HG03432 (cell line): ENCODE measurements around the gene PRICKLE2.

Source experiments
- ATAC-seq: cut with Tn5 transposase; IDR thresholded peaks from one replicate; pipeline ENCODE4 v1.9.1; 2021; ENCODE audit warnings: mild to moderate bottlenecking, moderate library complexity; ENCODE audit not compliant: unreplicated experiment

PRICKLE2 gene

DNA sequence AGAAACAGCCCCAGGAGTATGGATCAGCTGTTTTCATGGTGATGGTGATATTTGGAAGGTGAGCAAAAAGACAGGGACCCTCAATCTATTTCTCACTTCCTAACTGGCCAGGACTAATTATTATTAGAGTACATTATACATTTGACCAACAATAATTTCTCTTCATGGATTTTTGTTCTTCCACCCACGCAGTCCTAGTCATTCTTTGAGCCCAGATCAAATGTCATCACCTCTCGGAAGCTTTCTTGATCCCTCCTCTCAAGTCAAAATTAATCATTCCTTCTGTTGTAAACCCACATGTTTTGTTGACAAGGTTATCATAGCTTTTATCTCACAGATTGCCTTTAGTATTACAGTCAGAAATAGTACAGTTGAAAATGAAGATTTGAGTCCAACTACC lies 29.2 kb upstream of the PRICKLE2 start:
- no peak for ATAC-seq

GRCh38 chr3:64253689-64254088 lies 28.4 kb upstream of the PRICKLE2 start:
- no peak for ATAC-seq

DNA sequence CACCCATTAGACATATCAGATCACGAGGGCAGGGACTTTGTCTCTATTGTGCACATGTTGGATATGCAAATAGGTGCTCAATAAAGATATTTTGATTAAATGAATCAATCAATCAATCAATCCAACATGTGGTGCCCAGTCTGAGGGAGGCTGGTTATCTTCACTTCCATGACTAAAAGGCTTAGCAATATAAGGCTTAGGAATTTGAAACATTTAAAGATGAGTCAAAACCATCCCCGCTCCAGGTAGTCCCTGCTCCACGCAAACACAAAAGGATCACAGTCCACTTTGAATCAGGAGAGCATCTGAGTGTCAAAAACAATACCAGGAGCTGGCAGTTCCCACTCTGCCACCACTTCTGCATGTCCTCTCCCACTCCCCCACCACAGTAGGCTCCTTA lies 25.8 kb upstream of the PRICKLE2 start:
- ATAC-seq: no peak

- ATAC-seq: peak; percentile 73
Observed at GRCh38 chr3:64247991-64248646, 22.9 kb upstream of the PRICKLE2 start.

DNA sequence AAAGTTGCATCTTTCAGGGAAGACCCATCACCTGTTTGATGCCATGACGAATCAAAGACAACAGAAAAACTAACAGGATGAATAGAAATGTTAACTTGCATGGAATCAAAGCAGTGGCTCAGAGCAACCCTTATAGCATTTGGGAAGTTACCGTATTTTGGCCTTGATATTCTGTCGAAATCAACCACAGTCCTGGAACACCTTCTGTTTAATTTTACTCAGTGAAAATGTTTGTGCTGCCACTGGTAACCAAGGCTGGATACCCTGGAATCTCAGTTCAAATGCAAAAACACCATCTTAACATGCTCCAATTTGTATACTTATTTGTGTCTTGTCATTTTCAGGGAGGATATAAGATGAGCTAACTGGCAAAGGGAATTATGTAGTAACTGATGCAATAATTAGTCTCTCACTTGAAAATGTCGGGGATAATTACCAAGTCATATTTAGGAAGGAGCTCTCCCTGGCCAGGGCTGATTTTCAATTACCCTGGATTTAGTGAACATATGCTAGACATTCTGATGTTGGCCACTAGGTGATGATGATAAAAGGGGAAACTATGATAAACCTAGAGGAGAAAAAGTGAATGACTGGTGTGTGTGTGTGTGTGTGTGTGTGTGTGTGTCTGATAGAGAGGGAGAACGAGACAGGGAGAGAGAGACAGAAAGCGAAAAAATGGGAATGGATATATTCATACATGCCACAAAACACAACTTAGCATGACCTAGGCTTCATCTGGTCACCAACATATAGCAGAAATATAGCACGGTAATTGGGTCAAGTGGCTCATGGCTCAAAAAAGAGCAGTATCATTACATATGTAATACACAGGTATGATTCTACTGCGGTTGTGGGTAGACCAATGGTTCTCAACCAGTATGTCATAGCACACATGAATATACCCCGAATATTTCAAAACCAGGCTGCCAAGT lies 19.0 kb upstream of the PRICKLE2 start:
- peak; percentile 53 for ATAC-seq

DNA sequence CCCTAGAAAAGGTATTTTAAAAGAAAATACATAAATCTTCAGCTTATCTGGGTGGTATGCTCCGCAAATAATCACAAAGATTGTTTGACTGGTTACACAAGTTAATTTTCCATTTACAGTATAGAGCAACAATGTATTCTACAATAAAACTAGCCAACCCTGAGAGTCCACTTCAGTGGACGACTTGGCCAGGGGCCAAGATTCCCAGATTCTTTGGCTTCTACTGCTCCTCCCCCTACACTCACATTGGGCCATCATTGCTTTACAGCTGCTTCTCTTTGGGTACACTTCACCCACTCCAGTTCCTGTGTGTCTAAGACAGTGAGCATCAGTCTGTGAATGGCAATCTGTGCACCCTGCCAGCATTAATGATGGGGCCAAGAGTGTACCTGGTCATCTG lies 17.2 kb upstream of the PRICKLE2 start:
- ATAC-seq: no peak

DNA sequence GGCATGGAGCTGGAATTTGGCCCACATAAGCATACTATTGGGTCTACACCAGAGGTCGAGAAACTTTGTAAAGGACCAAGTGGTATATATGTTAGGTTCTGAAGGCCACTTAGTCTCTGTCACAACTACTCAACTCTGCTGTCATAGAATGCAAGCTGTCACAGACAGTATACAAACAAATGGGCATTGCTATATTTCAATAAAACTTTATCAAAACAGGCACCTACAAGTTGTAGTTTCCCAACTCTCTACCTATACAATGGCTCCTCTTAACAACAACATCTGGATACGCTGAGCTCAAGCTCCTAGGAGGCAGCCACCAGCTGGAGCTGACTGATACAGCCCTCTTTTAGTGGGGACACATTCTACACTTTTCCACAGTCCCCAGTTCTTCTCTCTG lies 15.7 kb upstream of the PRICKLE2 start:
- ATAC-seq: no peak

DNA sequence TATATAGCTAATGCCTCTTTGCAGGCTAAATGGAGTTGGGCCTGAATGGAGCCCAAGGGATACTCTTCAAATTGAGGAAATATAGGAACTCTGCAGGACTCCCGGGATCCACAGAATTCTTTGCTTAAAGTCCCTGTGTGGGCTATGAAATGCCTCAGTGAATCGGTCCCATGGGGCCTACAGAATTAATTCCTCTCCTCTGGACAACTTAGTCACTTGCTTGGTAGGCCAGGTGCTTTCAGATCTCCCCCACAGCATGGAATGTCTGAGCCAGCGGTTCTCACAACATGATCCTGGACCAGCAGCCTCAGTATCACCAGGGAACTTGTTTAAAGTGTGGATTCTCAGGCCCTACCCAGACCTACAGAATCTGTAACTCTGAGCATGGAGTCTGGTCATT lies 15.1 kb upstream of the PRICKLE2 start:
- ATAC-seq: no peak

DNA sequence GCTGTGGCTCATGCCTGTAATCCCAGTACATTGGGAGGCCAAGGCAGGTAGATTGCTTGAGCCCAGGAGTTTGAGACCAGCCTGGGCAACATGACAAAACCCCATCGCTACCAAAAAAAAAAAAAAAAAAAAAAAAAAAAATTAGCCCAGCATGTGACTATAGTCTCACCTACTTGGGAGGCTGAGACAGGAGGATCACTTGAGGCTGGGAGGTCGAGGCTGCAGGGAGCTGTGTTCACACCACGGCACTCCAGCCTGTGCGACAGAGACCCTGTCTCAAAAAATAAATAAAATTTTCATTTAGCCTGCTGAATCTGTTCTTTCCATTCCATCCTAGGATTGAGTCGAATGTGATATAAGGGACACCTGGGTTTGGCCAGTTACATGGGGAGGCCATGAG lies 14.6 kb upstream of the PRICKLE2 start:
- ATAC-seq: no peak

DNA sequence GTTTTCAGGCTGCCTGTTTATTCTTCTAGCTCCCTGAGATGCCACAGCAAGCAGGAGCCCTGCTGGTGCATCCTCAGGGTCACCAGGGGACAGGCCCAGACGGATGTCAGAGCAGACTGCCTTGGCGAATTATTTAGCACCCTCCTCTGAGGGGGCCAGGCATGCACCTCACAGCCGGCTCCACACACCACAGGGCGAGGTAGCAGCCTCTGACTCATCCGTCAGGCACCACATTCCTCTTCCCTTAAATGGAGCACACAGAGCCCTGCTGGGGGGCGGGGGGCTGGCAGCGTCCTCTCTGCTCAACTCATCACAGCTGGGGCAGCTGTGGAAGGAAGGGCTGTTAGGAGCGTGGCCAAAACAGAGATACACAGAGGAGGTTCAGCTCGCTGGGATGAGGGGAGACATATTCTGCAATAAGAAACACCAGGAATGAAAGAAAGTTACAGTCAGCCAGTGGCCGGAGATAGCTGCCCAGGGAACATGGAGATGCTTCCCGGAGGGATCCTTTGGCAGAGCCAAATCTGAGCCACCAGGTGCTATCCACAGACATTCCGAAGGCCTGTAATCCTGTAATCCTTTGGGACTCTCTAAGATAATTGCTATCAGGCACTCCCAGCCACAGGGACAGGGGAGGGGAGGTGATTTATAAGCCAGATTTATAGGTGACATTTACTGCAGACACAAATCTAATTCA lies 13.9 kb upstream of the PRICKLE2 start:
- no peak for ATAC-seq

- no peak for ATAC-seq
Observed at GRCh38 chr3:64237083-64237482, 11.8 kb upstream of the PRICKLE2 start.

DNA sequence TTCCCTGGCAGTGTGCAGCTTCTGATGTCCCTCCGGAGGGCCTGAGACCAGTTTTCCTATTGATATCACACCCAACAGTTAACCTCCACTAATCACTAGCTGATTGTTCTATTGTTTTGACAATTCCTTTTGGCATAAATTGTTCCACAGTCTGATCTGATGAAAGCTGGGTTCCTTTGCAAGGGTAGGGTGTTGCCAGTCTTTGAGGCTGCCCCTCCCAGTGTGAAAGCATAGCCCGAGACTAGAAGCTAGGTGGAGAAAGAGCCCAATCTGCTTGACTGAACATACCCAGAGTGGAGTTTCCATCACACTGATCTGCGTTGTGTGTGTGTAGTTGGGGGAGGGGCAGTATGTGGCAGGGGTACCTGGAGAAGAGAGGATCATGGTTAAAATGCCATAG lies 10.3 kb upstream of the PRICKLE2 start:
- no peak for ATAC-seq

GRCh38 chr3:64234571-64234970 lies 9.3 kb upstream of the PRICKLE2 start:
- ATAC-seq: no peak

DNA sequence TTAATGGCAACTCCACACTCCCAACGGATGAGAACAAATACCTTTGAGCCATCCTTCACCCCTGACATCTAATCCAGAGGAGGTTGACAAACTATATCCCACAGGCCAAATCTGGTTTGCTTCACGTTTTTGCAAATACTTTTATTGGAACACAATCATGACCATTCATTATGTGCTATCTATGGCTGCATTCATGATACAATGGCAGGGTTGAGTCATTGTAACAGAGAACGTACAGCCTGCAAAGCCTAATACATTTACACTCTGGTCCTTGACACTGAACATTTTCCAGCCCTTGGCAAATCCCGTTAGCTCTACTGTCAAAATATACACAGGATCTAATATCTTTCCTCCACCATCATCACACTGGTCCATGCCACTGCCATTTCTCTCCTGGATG lies 7.6 kb upstream of the PRICKLE2 start:
- no peak for ATAC-seq

DNA sequence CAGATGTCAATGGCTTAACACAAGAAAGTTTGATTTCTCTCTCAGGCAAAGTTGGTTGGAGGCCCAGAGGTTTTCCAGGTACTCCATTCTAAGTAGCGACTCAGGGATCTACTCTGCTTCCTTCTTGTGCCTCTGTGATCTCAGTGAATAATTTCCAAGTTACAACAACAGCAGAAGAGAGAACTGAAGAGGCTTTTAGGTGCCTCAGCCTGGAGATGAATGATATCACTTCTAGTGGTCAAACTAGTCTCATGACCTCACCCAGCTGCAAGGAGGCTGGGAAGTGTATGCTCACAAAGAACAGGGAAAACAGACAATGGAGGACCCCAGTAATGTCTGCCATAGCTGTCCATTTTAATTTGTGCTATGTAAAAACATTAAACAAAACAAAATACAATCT lies 4.6 kb upstream of the PRICKLE2 start:
- no peak for ATAC-seq

- no peak for ATAC-seq
Observed at GRCh38 chr3:64228110-64228509, 2.8 kb upstream of the PRICKLE2 start.

DNA sequence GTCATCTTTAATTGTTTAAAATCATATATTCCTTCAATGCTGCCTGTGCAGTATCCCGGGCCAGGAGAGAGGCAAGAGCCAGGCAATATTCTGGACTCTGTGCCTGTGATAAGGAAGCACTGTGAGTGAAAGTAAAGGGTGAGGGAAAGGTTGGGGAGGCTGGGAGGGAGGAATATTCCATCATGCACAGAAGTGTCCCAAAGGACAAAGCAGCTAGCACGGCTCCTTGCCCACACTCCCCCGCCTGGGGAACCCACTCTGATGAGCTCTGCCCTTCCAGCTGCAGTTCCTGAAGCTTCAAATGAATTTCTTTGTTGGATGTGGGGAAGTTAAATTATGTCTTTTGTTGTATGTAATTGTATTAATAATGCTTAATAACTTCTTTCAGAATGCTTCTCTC lies 1.5 kb upstream of the PRICKLE2 start:
- ATAC-seq: no peak

DNA sequence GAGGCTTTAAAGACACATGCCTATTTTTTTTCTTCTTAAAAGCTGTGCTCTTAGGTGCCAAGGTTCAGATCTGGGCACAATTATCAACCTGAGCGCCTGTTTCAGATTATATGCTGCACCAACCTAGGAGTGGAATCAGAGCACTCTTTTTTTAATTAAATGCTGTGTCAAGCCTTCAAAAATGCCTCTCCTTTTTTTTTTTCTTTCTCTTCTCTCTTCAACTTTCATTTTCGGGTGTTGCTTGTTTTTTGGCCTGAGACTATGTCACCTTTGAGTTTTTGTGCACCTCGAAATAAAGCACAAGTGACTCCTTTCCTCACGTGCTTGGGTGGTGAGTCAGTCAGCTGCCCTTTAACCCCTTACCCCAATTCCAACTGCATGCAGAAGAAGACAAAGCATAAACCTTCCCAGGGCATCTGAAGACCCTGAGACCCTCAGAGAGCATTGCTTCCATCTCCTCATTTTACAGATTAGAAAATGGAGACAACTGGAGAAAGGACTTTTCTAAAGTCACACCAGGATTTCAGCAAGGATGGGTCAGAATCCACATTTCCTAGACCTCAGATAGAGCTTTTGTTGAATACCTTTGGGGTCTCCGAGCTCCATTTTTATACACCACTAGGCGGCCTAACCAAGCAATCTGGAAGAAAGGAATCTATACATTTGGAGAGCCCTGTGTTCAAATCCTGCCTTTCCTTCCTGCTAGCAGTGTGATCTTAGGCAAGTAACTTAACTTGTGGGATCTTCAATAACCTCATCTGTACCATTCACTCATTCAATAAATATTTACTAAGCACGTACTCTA lies 631 bp upstream of the PRICKLE2 start:
- peak; percentile 37 for ATAC-seq

- peak; percentile 26 for ATAC-seq
Observed at GRCh38 chr3:64223791-64224745, 1.2 kb downstream of the PRICKLE2 start.
